Smooth muscle cell of the pulmonary artery (primary cell): Measurements from ENCODE around the gene GALP. TPM values are rescaled to one million over a fixed set of nuclear protein-coding genes. Genes with fewer than 3 reads are reported as not detected.

Source experiments
- total RNA-seq: library from RNA; depleted of rRNA; stranded (reverse); fragments of >200 nt; gene quantifications from 2 replicates; pipeline ENCODE4 v1.2.3, GENCODE V29; 2014

The GALP gene
- not detected in 2 replicates for total RNA-seq

DNA sequence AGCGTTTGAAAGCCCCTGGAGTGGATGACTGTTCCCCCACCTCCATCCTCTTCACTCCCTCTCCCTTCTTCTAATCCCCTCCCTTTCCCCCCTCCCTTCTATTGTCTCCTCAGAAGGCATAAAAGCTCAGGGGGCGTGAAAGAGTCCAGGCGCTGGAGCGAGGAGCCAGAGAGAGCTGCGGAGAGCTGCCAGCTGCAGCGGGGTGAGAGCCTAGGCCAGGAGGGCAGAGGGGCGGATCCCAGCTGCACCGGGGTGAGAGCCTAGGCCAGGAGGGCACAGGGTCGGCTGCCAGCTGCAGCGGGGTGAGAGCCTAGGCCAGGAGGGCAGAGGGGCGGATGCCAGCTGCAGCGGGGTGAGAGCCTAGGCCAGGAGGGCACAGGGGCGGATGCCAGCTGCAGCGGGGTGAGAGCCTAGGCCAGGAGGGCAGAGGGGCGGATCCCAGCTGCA is at the start of gene GALP:
TSS of gene GALP (plus strand) at position 148 of the 447 bp plus-strand sequence. CDS start 1,101 bp downstream, outside the sequence.

DNA sequence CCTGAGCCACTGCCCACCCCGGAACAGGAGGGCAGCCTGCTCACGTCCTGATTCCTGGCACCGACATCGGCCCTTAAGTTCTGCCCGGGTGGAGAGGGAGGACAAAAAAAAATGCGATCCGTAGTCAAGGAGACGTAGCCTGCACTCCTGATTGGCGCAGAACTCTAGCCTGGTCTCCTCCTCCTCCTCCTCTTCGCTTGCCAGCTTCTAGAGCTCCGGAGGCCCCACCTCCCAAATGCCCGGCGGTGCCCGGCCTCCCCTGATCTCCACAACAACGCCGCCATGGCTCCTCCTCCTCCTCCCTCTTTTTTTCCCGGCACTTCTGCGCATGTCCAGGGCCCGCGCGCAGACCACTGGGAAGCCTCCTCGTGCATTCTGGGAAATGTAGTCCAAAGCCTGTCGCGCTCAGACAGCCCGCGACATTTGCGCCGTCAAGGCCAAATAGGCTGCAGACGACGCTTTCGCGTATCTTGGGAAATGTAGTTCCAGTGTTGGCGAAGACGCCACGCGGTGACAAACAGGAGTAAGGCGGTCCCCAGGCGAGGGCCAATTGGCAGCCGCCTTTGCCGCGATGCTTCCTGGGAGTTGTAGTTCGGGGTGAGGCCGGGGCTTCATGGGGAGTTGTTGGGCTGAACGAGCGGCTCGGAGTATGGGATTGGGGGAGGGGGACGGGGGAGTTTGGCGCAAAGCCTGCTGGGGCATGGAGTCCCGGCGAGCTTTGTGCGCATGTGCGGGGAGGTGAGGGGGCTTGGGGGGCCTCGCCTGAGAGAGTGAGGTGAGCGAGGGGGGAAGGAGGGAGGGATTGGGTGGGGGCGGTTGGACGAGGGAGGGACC is 35.0 kb upstream of the GALP start, which contains the start of gene ZNF444:
TSS of gene ZNF444 (plus strand) at position 705 of the 834 bp plus-strand sequence. CDS start 5,625 bp downstream, outside the sequence.

DNA sequence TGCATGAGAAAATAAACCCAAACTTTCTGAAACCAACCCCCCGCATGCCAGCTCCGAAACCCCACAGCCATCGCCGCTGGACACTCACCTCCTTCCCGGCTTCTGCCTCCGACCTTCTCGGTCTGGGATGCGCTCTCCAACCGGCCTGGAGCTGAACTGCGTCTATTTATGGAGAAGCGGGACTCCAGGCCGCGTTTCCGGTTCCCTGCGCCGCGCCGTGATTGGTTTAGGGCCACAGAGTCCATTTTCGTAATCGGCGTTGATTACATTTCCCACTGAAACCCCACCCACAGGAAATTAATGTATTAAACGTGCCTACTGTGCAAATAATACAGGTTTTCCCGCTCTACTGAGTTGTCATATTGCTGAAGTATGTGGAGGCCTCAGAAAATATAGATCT is 21.8 kb downstream of the GALP start, which contains the start of gene ZSCAN5B:
TSS of gene ZSCAN5B (minus strand) at position 138 of the 400 bp plus-strand sequence. CDS start 4,731 bp downstream, outside the sequence.

DNA sequence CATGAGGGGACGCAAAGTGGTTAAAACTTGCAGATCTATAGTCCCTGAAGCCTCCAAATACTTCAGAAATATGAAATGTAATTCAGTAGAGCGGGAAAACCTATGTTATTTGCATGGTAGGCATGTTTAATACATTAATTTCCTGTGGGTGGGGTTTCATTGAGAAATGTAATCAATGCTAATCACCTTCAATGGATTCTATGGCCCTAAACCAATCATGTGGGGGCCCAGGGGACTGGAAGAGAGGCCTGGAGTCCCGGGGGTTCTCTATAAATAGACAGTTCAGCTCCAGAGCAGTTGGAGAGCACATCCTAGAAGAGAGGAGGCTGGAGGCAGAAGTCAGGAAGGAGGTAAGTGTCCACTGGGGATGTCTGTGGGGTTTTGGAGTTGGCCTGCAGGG is 26.2 kb downstream of the GALP start, which contains the start of gene ZSCAN5C:
TSS of gene ZSCAN5C (plus strand) at position 301 of the 400 bp plus-strand sequence. CDS start 3,641 bp downstream, outside the sequence.

Other genes starting within 250 kb of the GALP start
- not detected in 2 replicates for gene NLRP13, start 243.7 kb upstream of the GALP start, total RNA-seq
- gene NLRP8, start 228.2 kb upstream of the GALP start, total RNA-seq: not detected in 2 replicates
- gene NLRP5, start 189.2 kb upstream of the GALP start, total RNA-seq: not detected in 2 replicates
- gene ZNF787, start 54.7 kb upstream of the GALP start, total RNA-seq: 26.9 and 38.1 TPM in 2 replicates
- gene ZNF444, start 34.7 kb upstream of the GALP start, total RNA-seq: 18.3 and 19.0 TPM in 2 replicates
- gene ZSCAN5B, start 21.8 kb downstream of the GALP start, total RNA-seq: not detected in 2 replicates
- gene ZSCAN5C, start 26.3 kb downstream of the GALP start, total RNA-seq: not detected in 2 replicates
- gene EDDM13, start 96.7 kb downstream of the GALP start, total RNA-seq: not detected in 2 replicates
- gene ZSCAN5A, start 138.8 kb downstream of the GALP start, total RNA-seq: 5.2 and 8.9 TPM in 2 replicates
- gene ZNF582, start 217.5 kb downstream of the GALP start, total RNA-seq: 3.1 TPM in 2 replicates
- gene ZNF583, start 228.3 kb downstream of the GALP start, total RNA-seq: 3.9 and 4.7 TPM in 2 replicates